ENCODE measurements around the gene PIK3C3. TPM values are rescaled to one million over a fixed set of nuclear protein-coding genes. Genes with fewer than 3 reads are reported as not detected.

PIK3C3 gene
- polyA plus RNA-seq, 1 of the 3 experiments (the other 2 are of a cell fraction), result 26.9 TPM

DNA sequence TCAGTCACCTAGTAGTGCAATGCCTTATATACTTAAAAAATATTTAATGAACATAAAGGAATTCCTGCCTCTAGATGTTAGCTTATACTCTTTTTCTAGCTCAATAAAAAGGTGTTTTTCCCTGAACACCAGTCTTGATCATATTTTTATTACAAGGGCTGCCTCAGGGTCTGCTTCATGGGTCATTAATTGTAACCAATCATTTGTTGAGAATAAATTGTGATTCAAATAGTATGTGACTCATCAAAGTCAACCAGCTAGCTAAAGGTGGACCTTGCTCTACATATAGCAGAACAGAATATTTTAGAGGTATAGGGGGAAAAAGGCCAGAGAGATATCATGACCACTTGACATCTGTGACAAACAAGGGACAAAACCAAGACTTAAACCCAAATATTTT lies 114.0 kb downstream of the PIK3C3 start:
- H3K36me3 ChIP-seq (replicated peaks in 1 of 2; ENCODE audit: control insufficient read depth in 1 of 2, insufficient read depth in 2 of 2, low read length in 1 of 2), result peaks cover 71 to 87% of the 10 kb centered on the region in 2 experiments
- DNase-seq, result no peak
- peaks cover 0 to 1% of the 10 kb centered on the region in 2 experiments; a peak in 1 of 4 replicates for H3K4me1 ChIP-seq (ENCODE audit: control insufficient read depth in 1 of 2, insufficient read depth in 2 of 2, low read depth in 1 of 2, low read length in 1 of 2)
- ChIA-PET POLR2A (no interaction called here), CTCF (interaction anchor here (0.8 to 2.5 kb wide), 3 partner anchors 15 to 1328 kb away, joined by 3 to 14 read pairs (median 5); no protein-coding TSS in a partner anchor)
- H3K4me3 ChIP-seq (ENCODE audit: low read depth in 2 of 2, low read length in 1 of 2), result no peak overlapping the region
- H2AFZ ChIP-seq (ENCODE audit: low read depth), result no peak overlapping the region
- H3K9me3 ChIP-seq, result no peaks in the 10 kb centered on the region
- H3K27ac ChIP-seq (ENCODE audit: low read depth in 2 of 2, low read length in 1 of 2), result no peak overlapping the region; a peak in 1 of 4 replicates
- TF ChIP-seq EP300 (IDR thresholded peaks at IDR 0.05; ENCODE audit: borderline replicate concordance in 1 of 2, low read depth in 1 of 2, low read length in 1 of 2), result no peak
- TF ChIP-seq SIN3A (IDR thresholded peaks at IDR 0.05; ENCODE audit: borderline replicate concordance, low read depth, low read length), result no peak
- no peak for TF ChIP-seq RCOR1 (IDR thresholded peaks at IDR 0.05; ENCODE audit: low read length)
- TF ChIP-seq MXI1 (IDR thresholded peaks at IDR 0.05; ENCODE audit: low read depth, low read length), result no peak
- no peaks in the 10 kb centered on the region for H4K20me1 ChIP-seq (ENCODE audit: insufficient read depth)
- peaks cover 5% of the 10 kb centered on the region for H3F3A ChIP-seq (replicated peaks; ENCODE audit: insufficient read depth)
- no peak overlapping the region for H3K4me2 ChIP-seq
- H3K79me2 ChIP-seq (ENCODE audit: insufficient read depth), result no peaks in the 10 kb centered on the region
- no peaks in the 10 kb centered on the region for H3K9me2 ChIP-seq
- H3K27me3 ChIP-seq (ENCODE audit: insufficient read depth), result no peaks in the 10 kb centered on the region
- no peak overlapping the region for H3K9ac ChIP-seq

DNA sequence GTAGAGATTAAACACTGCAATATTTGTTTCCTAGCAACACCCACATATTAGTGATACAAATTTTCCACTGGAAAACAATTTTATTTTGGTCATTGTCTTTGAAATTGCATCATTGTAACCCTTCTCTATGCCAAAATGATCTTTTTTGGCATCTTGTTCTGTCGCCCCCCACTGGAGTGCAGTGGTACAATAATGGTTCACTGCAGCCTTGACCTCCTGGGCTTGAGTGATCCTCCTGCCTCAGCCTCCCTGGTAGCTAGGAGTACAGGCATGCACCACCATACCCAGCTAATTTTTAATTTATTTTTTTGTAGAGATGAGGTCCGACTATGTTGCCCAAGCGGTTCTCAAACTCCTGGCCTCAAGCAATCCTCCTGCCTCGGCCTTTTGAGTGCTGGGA lies 117.4 kb downstream of the PIK3C3 start:
- H3K4me3 ChIP-seq (ENCODE audit: low read depth in 2 of 2, low read length in 1 of 2), result no peak overlapping the region
- DNase-seq, result no peak
- ChIA-PET CTCF (interaction anchor here (0.6 to 2.0 kb wide), 5 partner anchors 10 to 44 kb away, joined by 3 to 6 read pairs (median 3); no protein-coding TSS in a partner anchor), POLR2A (no interaction called here)
- H3K36me3 ChIP-seq (replicated peaks in 1 of 2; ENCODE audit: control insufficient read depth in 1 of 2, insufficient read depth in 2 of 2, low read length in 1 of 2), result peaks cover 69 to 82% of the 10 kb centered on the region in 2 experiments
- H3K4me2 ChIP-seq, result no peak overlapping the region
- no peaks in the 10 kb centered on the region for H3K79me2 ChIP-seq (ENCODE audit: insufficient read depth)
- H3K4me1 ChIP-seq (ENCODE audit: control insufficient read depth in 1 of 2, insufficient read depth in 2 of 2, low read depth in 1 of 2, low read length in 1 of 2), result no peaks in the 10 kb centered on the region
- no peak overlapping the region for H3K27ac ChIP-seq (ENCODE audit: low read depth in 2 of 2, low read length in 1 of 2)
- no peak overlapping the region for H2AFZ ChIP-seq (ENCODE audit: low read depth)
- 90% methylated on average over 4 of the region's 4 CpGs for WGBS (ENCODE audit: low lambda C conversion rate)
- no peaks in the 10 kb centered on the region for H3K9me3 ChIP-seq
- peaks cover 5% of the 10 kb centered on the region for H3F3A ChIP-seq (replicated peaks; ENCODE audit: insufficient read depth)
- no peak overlapping the region for H3K9ac ChIP-seq
- H4K20me1 ChIP-seq (ENCODE audit: insufficient read depth), result no peaks in the 10 kb centered on the region
- H3K27me3 ChIP-seq (ENCODE audit: insufficient read depth), result no peaks in the 10 kb centered on the region
- no peaks in the 10 kb centered on the region for H3K9me2 ChIP-seq
- TF ChIP-seq, protein P1, sequence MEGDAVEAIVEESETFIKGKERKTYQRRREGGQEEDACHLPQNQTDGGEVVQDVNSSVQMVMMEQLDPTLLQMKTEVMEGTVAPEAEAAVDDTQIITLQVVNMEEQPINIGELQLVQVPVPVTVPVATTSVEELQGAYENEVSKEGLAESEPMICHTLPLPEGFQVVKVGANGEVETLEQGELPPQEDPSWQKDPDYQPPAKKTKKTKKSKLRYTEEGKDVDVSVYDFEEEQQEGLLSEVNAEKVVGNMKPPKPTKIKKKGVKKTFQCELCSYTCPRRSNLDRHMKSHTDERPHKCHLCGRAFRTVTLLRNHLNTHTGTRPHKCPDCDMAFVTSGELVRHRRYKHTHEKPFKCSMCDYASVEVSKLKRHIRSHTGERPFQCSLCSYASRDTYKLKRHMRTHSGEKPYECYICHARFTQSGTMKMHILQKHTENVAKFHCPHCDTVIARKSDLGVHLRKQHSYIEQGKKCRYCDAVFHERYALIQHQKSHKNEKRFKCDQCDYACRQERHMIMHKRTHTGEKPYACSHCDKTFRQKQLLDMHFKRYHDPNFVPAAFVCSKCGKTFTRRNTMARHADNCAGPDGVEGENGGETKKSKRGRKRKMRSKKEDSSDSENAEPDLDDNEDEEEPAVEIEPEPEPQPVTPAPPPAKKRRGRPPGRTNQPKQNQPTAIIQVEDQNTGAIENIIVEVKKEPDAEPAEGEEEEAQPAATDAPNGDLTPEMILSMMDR (IDR thresholded peaks at IDR 0.05), result peak; percentile 40
- TF ChIP-seq FOSL2 (IDR thresholded peaks at IDR 0.05; ENCODE audit: borderline replicate concordance, low read depth), result no peak
- TF ChIP-seq, protein P2, sequence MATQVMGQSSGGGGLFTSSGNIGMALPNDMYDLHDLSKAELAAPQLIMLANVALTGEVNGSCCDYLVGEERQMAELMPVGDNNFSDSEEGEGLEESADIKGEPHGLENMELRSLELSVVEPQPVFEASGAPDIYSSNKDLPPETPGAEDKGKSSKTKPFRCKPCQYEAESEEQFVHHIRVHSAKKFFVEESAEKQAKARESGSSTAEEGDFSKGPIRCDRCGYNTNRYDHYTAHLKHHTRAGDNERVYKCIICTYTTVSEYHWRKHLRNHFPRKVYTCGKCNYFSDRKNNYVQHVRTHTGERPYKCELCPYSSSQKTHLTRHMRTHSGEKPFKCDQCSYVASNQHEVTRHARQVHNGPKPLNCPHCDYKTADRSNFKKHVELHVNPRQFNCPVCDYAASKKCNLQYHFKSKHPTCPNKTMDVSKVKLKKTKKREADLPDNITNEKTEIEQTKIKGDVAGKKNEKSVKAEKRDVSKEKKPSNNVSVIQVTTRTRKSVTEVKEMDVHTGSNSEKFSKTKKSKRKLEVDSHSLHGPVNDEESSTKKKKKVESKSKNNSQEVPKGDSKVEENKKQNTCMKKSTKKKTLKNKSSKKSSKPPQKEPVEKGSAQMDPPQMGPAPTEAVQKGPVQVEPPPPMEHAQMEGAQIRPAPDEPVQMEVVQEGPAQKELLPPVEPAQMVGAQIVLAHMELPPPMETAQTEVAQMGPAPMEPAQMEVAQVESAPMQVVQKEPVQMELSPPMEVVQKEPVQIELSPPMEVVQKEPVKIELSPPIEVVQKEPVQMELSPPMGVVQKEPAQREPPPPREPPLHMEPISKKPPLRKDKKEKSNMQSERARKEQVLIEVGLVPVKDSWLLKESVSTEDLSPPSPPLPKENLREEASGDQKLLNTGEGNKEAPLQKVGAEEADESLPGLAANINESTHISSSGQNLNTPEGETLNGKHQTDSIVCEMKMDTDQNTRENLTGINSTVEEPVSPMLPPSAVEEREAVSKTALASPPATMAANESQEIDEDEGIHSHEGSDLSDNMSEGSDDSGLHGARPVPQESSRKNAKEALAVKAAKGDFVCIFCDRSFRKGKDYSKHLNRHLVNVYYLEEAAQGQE (IDR thresholded peaks at IDR 0.05; ENCODE audit: low read depth, low read length), result no peak

All from SK-N-SH (cell line).